ENCODE data around the gene PDK1.
A peak's percentile ranks its signal among the peaks of the same experiment; 100 is the strongest.

Gene PDK1

GRCh38 chr2:172635548-172635947 is 79.7 kb downstream of the PDK1 start:
- DNase-seq (ENCODE audit: low read depth) = no peak
- no peak overlapping the region for H3K4me3 ChIP-seq (ENCODE audit: low read length)
- no peak for TF ChIP-seq CTCF (IDR thresholded peaks at IDR 0.05; ENCODE audit: insufficient read depth, low read depth, low read length, missing control alignments)

GRCh38 chr2:172639256-172639655 is 83.4 kb downstream of the PDK1 start:
- H3K4me3 ChIP-seq (ENCODE audit: low read length) = no peak overlapping the region
- TF ChIP-seq CTCF (IDR thresholded peaks at IDR 0.05; ENCODE audit: insufficient read depth, low read depth, low read length, missing control alignments) = no peak
- DNase-seq (ENCODE audit: low read depth) = no peak

GRCh38 chr2:172639823-172640222 is 83.9 kb downstream of the PDK1 start:
- TF ChIP-seq CTCF (IDR thresholded peaks at IDR 0.05; ENCODE audit: insufficient read depth, low read depth, low read length, missing control alignments) = no peak
- H3K4me3 ChIP-seq (ENCODE audit: low read length) = no peak overlapping the region
- peak; percentile 79 for DNase-seq (ENCODE audit: low read depth)

- no peak overlapping the region for H3K4me3 ChIP-seq (ENCODE audit: low read length)
- no peak for DNase-seq (ENCODE audit: low read depth)
- TF ChIP-seq CTCF (IDR thresholded peaks at IDR 0.05; ENCODE audit: insufficient read depth, low read depth, low read length, missing control alignments) = no peak
These were observed 84.5 kb downstream of the PDK1 start for GRCh38 chr2:172640389-172640788.

- TF ChIP-seq CTCF (IDR thresholded peaks at IDR 0.05; ENCODE audit: insufficient read depth, low read depth, low read length, missing control alignments) = no peak
- no peak overlapping the region for H3K4me3 ChIP-seq (ENCODE audit: low read length)
- DNase-seq (ENCODE audit: low read depth) = no peak
These were observed 86.6 kb downstream of the PDK1 start for GRCh38 chr2:172642301-172643020.

- H3K4me3 ChIP-seq (ENCODE audit: low read length) = no peak overlapping the region
- peak; percentile 89 for DNase-seq (ENCODE audit: low read depth)
- no peak for TF ChIP-seq CTCF (IDR thresholded peaks at IDR 0.05; ENCODE audit: insufficient read depth, low read depth, low read length, missing control alignments)
These were observed 87.3 kb downstream of the PDK1 start for GRCh38 chr2:172643142-172643541.

- TF ChIP-seq CTCF (IDR thresholded peaks at IDR 0.05; ENCODE audit: insufficient read depth, low read depth, low read length, missing control alignments) = no peak
- peak; percentile 18 for DNase-seq (ENCODE audit: low read depth)
- H3K4me3 ChIP-seq (ENCODE audit: low read length) = no peak overlapping the region
These were observed 91.5 kb downstream of the PDK1 start for GRCh38 chr2:172647439-172647838.
